Measurements from ENCODE around the gene MTTP.

DNA sequence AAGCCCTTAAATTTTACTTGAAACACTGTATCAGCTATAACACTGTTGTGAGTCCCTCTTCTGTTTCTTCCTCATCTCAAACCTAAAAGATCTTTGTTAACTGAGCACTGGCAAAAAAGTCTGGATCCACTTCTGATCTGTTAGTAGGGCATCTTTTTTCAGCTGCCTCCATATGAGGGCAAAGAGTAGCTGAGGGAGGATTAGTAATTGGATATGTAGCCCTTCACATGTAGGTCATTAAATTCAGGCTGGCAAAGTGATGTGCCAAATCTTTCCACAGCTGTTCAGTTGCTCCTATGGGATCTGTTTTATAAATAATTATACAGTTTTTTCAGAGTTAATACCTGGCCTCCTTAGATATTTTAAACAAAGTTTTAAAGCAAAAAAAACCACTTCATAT, 9.7 kb upstream of the MTTP start:
- TF ChIP-seq CTCF (conservative IDR thresholded peaks at IDR 0.05; ENCODE audit: low read length) (no peak), EZH2phosphoT487 (IDR thresholded peaks at IDR 0.05; ENCODE audit: borderline replicate concordance, low read depth, low read length) (no peak)

All from OCI-LY7 (cell line).